Neural cell (in vitro differentiated cells): Measurements from ENCODE around the gene NKD1. TPM values are rescaled to one million over a fixed set of nuclear protein-coding genes. Genes with fewer than 3 reads are reported as not detected.

Experiments
- H2AFZ ChIP-seq: fragments of 200-600, 300-800 bp; sonication (generic), shearing (Covaris generic); 2 replicates; pipeline ENCODE4 v1.6.0; 2014; ENCODE audit warnings: low read depth, mild to moderate bottlenecking, antibody characterized with exemption, low read length, moderate library complexity
- H3F3A ChIP-seq: fragments of 200-600 bp; shearing (Covaris generic); 2 replicates; pipeline ENCODE4 v1.6.1; 2016; ENCODE audit warnings: mild to moderate bottlenecking, moderate library complexity, mixed read lengths, antibody characterized with exemption, low read length; ENCODE audit not compliant: insufficient read depth, poor library complexity, severe bottlenecking
- H3K27ac ChIP-seq: fragments of 200-600, 300-800 bp; sonication (generic), shearing (Covaris generic); 2 replicates; pipeline ENCODE4 v1.5.1; 2014; ENCODE audit warnings: mild to moderate bottlenecking, low read length, moderate library complexity
- H3K27me3 ChIP-seq: fragments of 300-800, 200-600 bp; sonication (generic), shearing (Covaris generic); 2 replicates; pipeline ENCODE4 v1.6.0; 2014; ENCODE audit warnings: mild to moderate bottlenecking, low read depth, low read length, moderate library complexity; ENCODE audit not compliant: insufficient read depth
- H3K36me3 ChIP-seq: fragments of 300-800, 200-600 bp; sonication (generic), shearing (Covaris generic); 2 replicates; pipeline ENCODE4 v1.5.1; 2014; ENCODE audit warnings: mild to moderate bottlenecking, antibody characterized with exemption, low read length, moderate library complexity; ENCODE audit not compliant: insufficient read depth
- H3K4me2 ChIP-seq: fragments of 300-800, 200-600 bp; sonication (generic), shearing (Covaris generic); 2 replicates; pipeline ENCODE4 v1.6.0; 2014; ENCODE audit warnings: mild to moderate bottlenecking, low read length
- H3K4me3 ChIP-seq: fragments of 300-800, 200-600 bp; sonication (generic), shearing (Covaris generic); 2 replicates; pipeline ENCODE4 v1.5.1; 2014; ENCODE audit warnings: mild to moderate bottlenecking, low read length, moderate library complexity
- H3K79me2 ChIP-seq: fragments of 200-600 bp; shearing (Covaris generic); replicated peaks from 2 replicates; pipeline ENCODE4 v1.6.0; 2014; ENCODE audit warnings: mild to moderate bottlenecking, low read length, moderate library complexity; ENCODE audit not compliant: insufficient read depth
- H3K9ac ChIP-seq: fragments of 300-800, 200-600 bp; sonication (generic), shearing (Covaris generic); 2 replicates; pipeline ENCODE4 v1.6.1; 2016; ENCODE audit warnings: mild to moderate bottlenecking, low read length, mixed read lengths
- H3K9me2 ChIP-seq: fragments of 200-600 bp; shearing (Covaris generic); 2 replicates; pipeline ENCODE4 v1.6.1; 2016; ENCODE audit warnings: mild to moderate bottlenecking, low read length, mixed read lengths; ENCODE audit not compliant: insufficient read depth
- H3K9me3 ChIP-seq: fragments of 200-600, 300-800 bp; sonication (generic), shearing (Covaris generic); 2 replicates; pipeline ENCODE4 v1.6.1; 2016; ENCODE audit warnings: mild to moderate bottlenecking, mixed run types, low read length, moderate library complexity, mixed read lengths
- H4K20me1 ChIP-seq: fragments of 200-600 bp; shearing (Covaris generic); 2 replicates; pipeline ENCODE4 v1.6.1; 2016; ENCODE audit warnings: mild to moderate bottlenecking, mixed run types; ENCODE audit not compliant: insufficient read depth
- EP300 ChIP-seq: fragments of 450-650 bp; conservative IDR thresholded peaks from 2 replicates; pipeline ENCODE4 v1.6.1; 2014; ENCODE audit warnings: antibody characterized with exemption, mild to moderate bottlenecking, moderate library complexity; ENCODE audit not compliant: poor library complexity, severe bottlenecking
- EZH2 ChIP-seq: fragments of 200-600, 300-800 bp; shearing (Covaris generic), sonication (generic); IDR thresholded peaks from 2 replicates; pipeline ENCODE4 v1.6.1; 2014; ENCODE audit warnings: antibody characterized with exemption, low read length, borderline replicate concordance, mild to moderate bottlenecking; ENCODE audit not compliant: insufficient read depth, poor library complexity, severe bottlenecking
- MXI1 ChIP-seq: fragments of 450-650 bp; conservative IDR thresholded peaks from 2 replicates; pipeline ENCODE4 v1.6.1; 2014; ENCODE audit warnings: antibody characterized with exemption, mild to moderate bottlenecking; ENCODE audit not compliant: poor library complexity, severe bottlenecking
- POLR2AphosphoS5 ChIP-seq: IDR thresholded peaks from 2 replicates; pipeline ENCODE4 v1.6.1; 2012
- RAD21 ChIP-seq: fragments of 450-650 bp; conservative IDR thresholded peaks from 2 replicates; pipeline ENCODE4 v1.6.1; 2014; ENCODE audit warnings: antibody characterized with exemption, mild to moderate bottlenecking, moderate library complexity
- SMC3 ChIP-seq: fragments of 450-650 bp; conservative IDR thresholded peaks from 2 replicates; pipeline ENCODE4 v1.6.1; 2014; ENCODE audit warnings: antibody characterized with exemption, mild to moderate bottlenecking, moderate library complexity; ENCODE audit not compliant: poor library complexity
- TAF1 ChIP-seq: IDR thresholded peaks from 2 replicates; pipeline ENCODE4 v1.6.1; 2012; ENCODE audit warnings: low read depth
- polyA plus RNA-seq: library from polyadenylated mRNA; depleted of rRNA; stranded (reverse); fragments of >200 nt; gene quantifications from 2 replicates; pipeline ENCODE4 v1.2.3, GENCODE V29; 2014
- TF ChIP-seq, protein P1 (sequence below): IDR thresholded peaks from 2 replicates; pipeline ENCODE4 v1.6.1; 2012; ENCODE audit warnings: borderline replicate concordance
- TF ChIP-seq, protein P2 (sequence below): fragments of 450-650 bp; IDR thresholded peaks from 2 replicates; pipeline ENCODE4 v1.5.1; 2014; ENCODE audit warnings: antibody characterized with exemption, mild to moderate bottlenecking, moderate library complexity; ENCODE audit not compliant: poor library complexity, severe bottlenecking

NKD1 gene
- polyA plus RNA-seq, 1 donor from 2014 or later = 1.1 TPM

DNA sequence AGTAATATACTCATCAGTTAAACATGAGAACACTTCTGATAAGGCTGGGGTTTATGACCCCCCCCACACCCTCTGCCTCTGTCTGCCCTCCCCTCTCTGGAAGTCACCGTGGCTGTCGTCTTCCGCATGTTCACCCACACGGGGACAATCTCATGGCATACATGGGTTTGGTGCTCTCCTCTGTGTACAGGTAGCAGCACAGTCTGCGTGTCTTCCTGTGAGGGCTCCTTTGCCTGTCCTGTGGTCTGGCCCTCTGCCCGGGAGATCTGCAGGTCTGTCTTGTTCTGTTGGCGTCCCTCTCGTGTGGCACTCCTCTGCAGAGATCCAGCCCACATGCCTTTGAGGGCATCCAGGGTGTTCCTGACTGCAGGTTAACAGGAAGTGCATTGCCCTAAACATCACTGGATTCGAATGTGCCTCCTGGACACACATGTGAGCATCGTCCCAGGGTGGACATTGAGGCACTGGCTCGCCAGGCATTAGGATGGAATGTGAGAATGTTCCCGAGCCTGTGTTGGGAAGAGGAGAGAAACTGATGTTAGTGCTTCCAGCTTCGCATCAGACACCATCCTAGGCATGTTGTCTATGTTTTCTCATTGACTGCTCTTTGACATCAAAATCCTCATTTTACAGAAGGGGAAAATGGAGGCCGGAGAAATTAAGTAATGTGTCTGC, 54.5 kb downstream of the NKD1 start:
- Histone ChIP-seq H3K9ac (no peak overlapping the region), H3K27ac (no peak overlapping the region), H3K27me3 (no peaks in the 10 kb centered on the region), H4K20me1 (no peaks in the 10 kb centered on the region), H3F3A (no peaks in the 10 kb centered on the region), H3K79me2 (no peaks in the 10 kb centered on the region), H3K4me2 (no peak overlapping the region), H3K9me3 (no peaks in the 10 kb centered on the region), H3K9me2 (no peaks in the 10 kb centered on the region), H3K36me3 (no peaks in the 10 kb centered on the region), H2AFZ (no peak overlapping the region), H3K4me3 (no peak overlapping the region)
- TF ChIP-seq, protein P1, sequence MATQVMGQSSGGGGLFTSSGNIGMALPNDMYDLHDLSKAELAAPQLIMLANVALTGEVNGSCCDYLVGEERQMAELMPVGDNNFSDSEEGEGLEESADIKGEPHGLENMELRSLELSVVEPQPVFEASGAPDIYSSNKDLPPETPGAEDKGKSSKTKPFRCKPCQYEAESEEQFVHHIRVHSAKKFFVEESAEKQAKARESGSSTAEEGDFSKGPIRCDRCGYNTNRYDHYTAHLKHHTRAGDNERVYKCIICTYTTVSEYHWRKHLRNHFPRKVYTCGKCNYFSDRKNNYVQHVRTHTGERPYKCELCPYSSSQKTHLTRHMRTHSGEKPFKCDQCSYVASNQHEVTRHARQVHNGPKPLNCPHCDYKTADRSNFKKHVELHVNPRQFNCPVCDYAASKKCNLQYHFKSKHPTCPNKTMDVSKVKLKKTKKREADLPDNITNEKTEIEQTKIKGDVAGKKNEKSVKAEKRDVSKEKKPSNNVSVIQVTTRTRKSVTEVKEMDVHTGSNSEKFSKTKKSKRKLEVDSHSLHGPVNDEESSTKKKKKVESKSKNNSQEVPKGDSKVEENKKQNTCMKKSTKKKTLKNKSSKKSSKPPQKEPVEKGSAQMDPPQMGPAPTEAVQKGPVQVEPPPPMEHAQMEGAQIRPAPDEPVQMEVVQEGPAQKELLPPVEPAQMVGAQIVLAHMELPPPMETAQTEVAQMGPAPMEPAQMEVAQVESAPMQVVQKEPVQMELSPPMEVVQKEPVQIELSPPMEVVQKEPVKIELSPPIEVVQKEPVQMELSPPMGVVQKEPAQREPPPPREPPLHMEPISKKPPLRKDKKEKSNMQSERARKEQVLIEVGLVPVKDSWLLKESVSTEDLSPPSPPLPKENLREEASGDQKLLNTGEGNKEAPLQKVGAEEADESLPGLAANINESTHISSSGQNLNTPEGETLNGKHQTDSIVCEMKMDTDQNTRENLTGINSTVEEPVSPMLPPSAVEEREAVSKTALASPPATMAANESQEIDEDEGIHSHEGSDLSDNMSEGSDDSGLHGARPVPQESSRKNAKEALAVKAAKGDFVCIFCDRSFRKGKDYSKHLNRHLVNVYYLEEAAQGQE = no peak
- TF ChIP-seq, protein P2, sequence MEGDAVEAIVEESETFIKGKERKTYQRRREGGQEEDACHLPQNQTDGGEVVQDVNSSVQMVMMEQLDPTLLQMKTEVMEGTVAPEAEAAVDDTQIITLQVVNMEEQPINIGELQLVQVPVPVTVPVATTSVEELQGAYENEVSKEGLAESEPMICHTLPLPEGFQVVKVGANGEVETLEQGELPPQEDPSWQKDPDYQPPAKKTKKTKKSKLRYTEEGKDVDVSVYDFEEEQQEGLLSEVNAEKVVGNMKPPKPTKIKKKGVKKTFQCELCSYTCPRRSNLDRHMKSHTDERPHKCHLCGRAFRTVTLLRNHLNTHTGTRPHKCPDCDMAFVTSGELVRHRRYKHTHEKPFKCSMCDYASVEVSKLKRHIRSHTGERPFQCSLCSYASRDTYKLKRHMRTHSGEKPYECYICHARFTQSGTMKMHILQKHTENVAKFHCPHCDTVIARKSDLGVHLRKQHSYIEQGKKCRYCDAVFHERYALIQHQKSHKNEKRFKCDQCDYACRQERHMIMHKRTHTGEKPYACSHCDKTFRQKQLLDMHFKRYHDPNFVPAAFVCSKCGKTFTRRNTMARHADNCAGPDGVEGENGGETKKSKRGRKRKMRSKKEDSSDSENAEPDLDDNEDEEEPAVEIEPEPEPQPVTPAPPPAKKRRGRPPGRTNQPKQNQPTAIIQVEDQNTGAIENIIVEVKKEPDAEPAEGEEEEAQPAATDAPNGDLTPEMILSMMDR = no peak
- TF ChIP-seq POLR2AphosphoS5 = no peak
- TF ChIP-seq RAD21 = no peak
- no peak for TF ChIP-seq MXI1

DNA sequence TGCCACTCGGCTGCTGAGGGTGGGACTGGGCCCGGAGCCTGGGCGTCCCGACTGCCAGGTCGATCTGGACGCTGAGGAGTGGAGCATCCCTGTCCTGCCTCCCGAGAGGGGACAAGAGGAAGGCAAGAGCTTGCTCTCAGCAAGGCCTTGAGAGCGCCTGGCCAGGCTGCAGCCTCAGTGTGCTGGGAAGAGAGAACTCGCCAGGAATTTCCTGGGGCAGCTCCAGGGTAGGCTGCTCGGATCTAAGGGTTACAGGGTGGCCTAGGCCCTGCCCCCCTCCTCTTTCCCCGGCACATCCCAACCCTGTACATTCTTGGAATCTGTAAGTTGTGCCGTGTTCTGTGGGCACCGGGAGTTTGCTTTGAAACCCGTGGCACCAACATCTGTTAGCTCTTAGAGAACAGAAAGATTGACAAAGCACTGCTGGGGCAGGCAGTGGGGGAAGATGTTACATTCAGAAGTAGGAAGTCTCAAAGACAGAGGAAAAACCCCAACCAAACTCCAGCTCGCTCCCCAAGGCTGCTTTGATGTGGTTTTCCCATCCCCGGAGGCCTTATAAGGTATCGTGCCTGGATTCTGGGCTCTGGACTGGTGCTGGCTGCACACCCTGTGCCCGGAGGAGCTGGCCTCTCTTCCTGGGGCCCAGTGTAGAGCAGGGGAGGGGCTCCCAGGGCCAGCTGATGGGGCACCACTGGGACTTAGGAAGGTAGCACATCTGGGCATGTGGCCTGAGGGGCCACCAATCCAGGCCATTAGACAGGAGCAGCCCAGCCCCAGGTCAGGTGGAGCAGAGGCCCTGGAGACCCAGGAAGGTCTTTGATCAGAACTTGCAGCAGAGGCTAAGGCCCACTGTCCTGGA, 55.2 kb downstream of the NKD1 start:
- Histone ChIP-seq H3K36me3 (no peaks in the 10 kb centered on the region), H4K20me1 (no peaks in the 10 kb centered on the region), H3K27ac (no peak overlapping the region), H3K79me2 (no peaks in the 10 kb centered on the region), H2AFZ (no peak overlapping the region), H3K4me2 (no peak overlapping the region), H3K9ac (no peak overlapping the region), H3K27me3 (no peaks in the 10 kb centered on the region), H3K9me3 (no peaks in the 10 kb centered on the region), H3F3A (no peaks in the 10 kb centered on the region), H3K4me3 (no peak overlapping the region), H3K9me2 (no peaks in the 10 kb centered on the region)
- TF ChIP-seq TAF1 (no peak), RAD21 (no peak), POLR2AphosphoS5 (no peak), EZH2 (no peak), EP300 (no peak), SMC3 (no peak), MXI1 (no peak)
- TF ChIP-seq, protein P2 = no peak
- TF ChIP-seq, protein P1 = no peak
